ACHN (cell line): ENCODE measurements around the gene ABHD12B.

Experiments used
- DNase-seq: peaks from one replicate; pipeline ENCODE4 v3.0.0-alpha.2; 2015
- in situ Hi-C: cut with HindIII; loops from 2 replicates; pipeline ENCODE4 v1.10.0; 2017; ENCODE audit warnings: low sequenced_read_pairs, low pct_ligation_motif_present, low pct_unique_long_range_greater_than_20kb

Gene ABHD12B

DNA sequence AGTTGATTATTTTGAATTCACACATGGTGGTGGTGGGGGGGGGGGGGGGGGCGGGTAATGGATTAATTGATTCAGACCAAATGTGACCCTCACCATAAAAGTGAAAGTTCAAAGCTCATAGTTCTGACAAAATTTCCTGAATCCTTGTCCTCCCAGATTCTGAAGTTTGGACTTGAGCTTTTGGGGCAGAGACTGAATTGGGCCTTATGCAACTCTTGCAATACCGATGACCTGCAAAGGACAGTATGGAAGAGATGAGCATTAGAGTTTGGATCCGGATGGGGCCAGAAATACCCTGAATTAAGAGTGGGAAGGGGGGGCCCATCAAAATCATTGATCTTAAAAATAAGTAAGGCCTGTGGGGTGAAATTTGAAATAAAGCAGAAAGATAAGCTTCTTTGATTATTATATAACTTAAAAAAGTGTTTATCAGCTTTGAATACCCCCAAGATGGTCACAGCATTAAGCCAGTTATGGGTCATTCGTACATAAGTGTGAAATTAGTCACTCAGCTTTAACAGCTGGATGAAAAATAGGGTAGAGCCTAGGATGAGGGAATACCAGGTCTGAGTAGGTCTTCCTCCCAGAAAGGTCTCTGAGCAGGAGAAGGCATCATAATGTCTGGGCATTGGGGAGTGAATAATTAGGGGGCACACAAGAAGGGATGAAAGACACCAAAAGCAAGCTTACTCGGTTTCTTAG lies 74.5 kb downstream of the ABHD12B start:
- DNase-seq = no peak
- in situ Hi-C loops = no loop called here

- in situ Hi-C loops = no loop called here
- no peak for DNase-seq
These were observed 75.6 kb downstream of the ABHD12B start for GRCh38 chr14:50947446-50947845.

DNA sequence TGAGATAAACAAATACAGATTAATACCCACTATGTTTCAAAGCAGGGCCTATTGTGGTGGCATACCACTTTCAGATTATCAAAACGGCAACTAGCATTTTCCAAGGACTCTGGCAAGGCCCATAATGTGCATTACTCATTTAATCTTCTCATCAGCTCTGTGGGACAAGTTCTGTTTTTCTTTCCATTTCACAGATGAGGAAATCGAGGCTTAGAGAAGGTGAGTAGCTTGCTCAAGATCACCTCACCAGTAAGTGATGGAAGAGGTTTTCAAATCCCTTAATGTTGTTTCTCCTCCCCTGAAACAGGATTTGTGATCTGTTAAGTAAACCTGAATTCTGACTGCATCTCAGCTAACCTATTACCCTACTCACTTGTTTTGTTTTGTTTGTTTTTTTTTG lies 76.4 kb downstream of the ABHD12B start:
- DNase-seq = no peak
- in situ Hi-C loops = no loop called here

GRCh38 chr14:50951032-50951431 lies 79.2 kb downstream of the ABHD12B start:
- in situ Hi-C loops = no loop called here
- no peak for DNase-seq

DNA sequence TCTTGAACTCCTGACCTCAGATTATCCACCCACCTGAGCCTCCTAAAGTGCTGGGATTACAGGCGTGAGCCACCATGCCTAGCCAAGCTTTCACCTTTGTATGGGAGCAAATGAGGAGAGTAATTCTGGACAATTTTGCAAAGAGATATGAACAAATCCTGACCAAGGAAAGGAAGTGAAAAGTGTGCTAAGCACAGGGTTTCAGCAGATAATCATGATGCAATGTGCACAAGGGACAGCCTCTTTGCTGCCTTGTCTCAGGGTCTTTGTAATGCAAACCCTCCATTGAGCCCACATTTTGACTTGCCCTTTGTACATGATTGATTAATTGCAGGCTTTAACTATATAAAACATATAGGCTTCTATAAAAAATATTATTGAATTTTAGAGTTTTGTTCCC lies 81.6 kb downstream of the ABHD12B start:
- no peak for DNase-seq
- in situ Hi-C loops = no loop called here
